B cell (primary cell): ENCODE results near the gene ZMIZ1. TPM values are rescaled to one million over a fixed set of nuclear protein-coding genes. Genes with fewer than 3 reads are reported as not detected.

Source experiments
- ATAC-seq: fragments of 200-7000 bp; cut with Tn5 transposase; one replicate; pipeline ENCODE4 v1.10.0; 2021; ENCODE audit warnings: low read depth, mild to moderate bottlenecking, moderate number of reproducible peaks, moderate library complexity
- CTCF ChIA-PET: fragments of 350-600 bp; sonication (Branson Sonifier 250); formaldehyde crosslinking; loops from one replicate; lab custom pipeline; 2021; ENCODE audit warnings: antibody characterized with exemption, inconsistent platforms; lab: Charles Lee
- POLR2A ChIA-PET: fragments of 350-600 bp; sonication (Branson Sonifier 250); formaldehyde crosslinking; loops from one replicate; lab custom pipeline; 2021; ENCODE audit warnings: antibody characterized with exemption; lab: Charles Lee
- DNase-seq: peaks from one replicate; pipeline ENCODE4 v3.0.0; 2013
- H2AFZ ChIP-seq: 2 replicates; pipeline ENCODE4 v1.6.1; 2012; ENCODE audit warnings: mild to moderate bottlenecking, low read depth, low read length; ENCODE audit not compliant: insufficient read depth, poor library complexity, severe bottlenecking
- H3K27ac ChIP-seq, 2 donors: 1 replicate in 1 of 2; 2 replicates in 1 of 2; pipeline ENCODE4 v1.5.1; 2012 to 2013; ENCODE audit warnings: low read length in 2 of 2, mild to moderate bottlenecking in 2 of 2, moderate library complexity in 1 of 2
- H3K27me3 ChIP-seq, 4 experiments: fragments of 200-600 bp in 1 of 4; sonication (generic) in 1 of 4; replicated peaks in 1 of 4; 1 replicate in 2 of 4; 2 replicates in 2 of 4; pipeline versions ENCODE4 v1.6.1 to v1.7.0; 2013 to 2016; ENCODE audit warnings: low read length in 3 of 4, mild to moderate bottlenecking in 2 of 4, mixed read lengths in 1 of 4, moderate library complexity in 1 of 4; ENCODE audit not compliant: insufficient read depth in 4 of 4, control insufficient read depth in 3 of 4; ENCODE audit errors: control extremely low read depth in 1 of 4
- H3K36me3 ChIP-seq, 2 experiments: replicated peaks in 1 of 2; 1 replicate in 1 of 2; 2 replicates in 1 of 2; pipeline versions ENCODE4 v1.6.1 to v1.7.1; 2013; ENCODE audit warnings: low read length in 1 of 2; ENCODE audit not compliant: insufficient read depth in 2 of 2, control insufficient read depth in 1 of 2; ENCODE audit errors: control extremely low read depth in 1 of 2, extremely low read depth in 1 of 2
- H3K4me1 ChIP-seq, 2 donors: fragments of 200-600 bp in 1 of 2; sonication (generic) in 1 of 2; 1 replicate in 1 of 2; 2 replicates in 1 of 2; pipeline versions ENCODE4 v1.5.1 to v1.6.1; 2013 to 2017; ENCODE audit warnings: low read length in 2 of 2; ENCODE audit not compliant: control insufficient read depth in 2 of 2, insufficient read depth in 2 of 2
- H3K4me2 ChIP-seq: replicated peaks from 2 replicates; pipeline ENCODE3; 2012; ENCODE audit warnings: mild to moderate bottlenecking, low read depth, low read length; ENCODE audit not compliant: poor library complexity, severe bottlenecking
- H3K4me3 ChIP-seq, 5 experiments: fragments of 200-600 bp in 1 of 5; sonication (generic) in 1 of 5; 1 replicate in 3 of 5; 2 replicates in 2 of 5; pipeline versions ENCODE4 v1.5.1 to v1.7.0; 2011 to 2016; ENCODE audit warnings: low read length in 4 of 5, mild to moderate bottlenecking in 4 of 5, low read depth in 2 of 5, control low read depth in 1 of 5, moderate library complexity in 1 of 5; ENCODE audit not compliant: insufficient read depth in 1 of 5; ENCODE audit errors: control extremely low read depth in 1 of 5, extremely low read depth in 1 of 5
- H3K79me2 ChIP-seq: fragments of 200-600 bp; sonication (generic); one replicate; pipeline ENCODE4 v1.6.0; 2016; ENCODE audit warnings: low read length; ENCODE audit not compliant: control insufficient read depth, insufficient read depth
- H3K9ac ChIP-seq: fragments of 200-600 bp; sonication (generic); 2 replicates; pipeline ENCODE4 v1.6.1; 2017; ENCODE audit warnings: mild to moderate bottlenecking, low read length, moderate library complexity
- H3K9me3 ChIP-seq, 3 donors: one replicate each; pipeline versions ENCODE4 v1.6.1 to v1.7.1; 2013; ENCODE audit warnings: low read length in 2 of 3; ENCODE audit not compliant: control insufficient read depth in 2 of 3, insufficient read depth in 1 of 3; ENCODE audit errors: control extremely low read depth in 1 of 3
- H4K20me1 ChIP-seq: 2 replicates; pipeline ENCODE4 v1.6.0; 2012; ENCODE audit warnings: mild to moderate bottlenecking, low read length; ENCODE audit not compliant: insufficient read depth, control insufficient read depth, poor library complexity, severe bottlenecking
- H3K27ac Mint-ChIP-seq: one replicate; pipeline ENCODE4 v1.8.0; 2021; ENCODE audit warnings: mixed read lengths
- H3K27me3 Mint-ChIP-seq: one replicate; pipeline ENCODE4 v1.8.0; 2021; ENCODE audit warnings: mixed read lengths
- H3K4me1 Mint-ChIP-seq: one replicate; pipeline ENCODE4 v1.8.0; 2021; ENCODE audit warnings: mixed read lengths
- H3K4me3 Mint-ChIP-seq: one replicate; pipeline ENCODE4 v1.8.0; 2021; ENCODE audit warnings: mixed read lengths
- H3K9me3 Mint-ChIP-seq: one replicate; pipeline ENCODE4 v1.8.0; 2022; ENCODE audit warnings: mixed read lengths; ENCODE audit not compliant: insufficient read depth
- CTCF ChIP-seq: fragments of 200-600 bp; IDR thresholded peaks from one replicate; pipeline ENCODE4 v1.8.0; 2022; ENCODE audit warnings: antibody characterized with exemption, mild to moderate bottlenecking
- EZH2 ChIP-seq: IDR thresholded peaks from 2 replicates; pipeline ENCODE4 v1.6.1; 2012; ENCODE audit warnings: borderline replicate concordance, low read depth, mild to moderate bottlenecking, moderate library complexity, low read length; ENCODE audit not compliant: insufficient read depth, poor library complexity, severe bottlenecking
- WGBS: methylation state at CpG from one replicate; pipeline ENCODE4 v1.1.5; 2013; ENCODE audit warnings: missing lambda C conversion rate; ENCODE audit not compliant: insufficient coverage; 5-methylcytosine and 5-hydroxymethylcytosine counted together
- intact Hi-C: fragments of 100-400 bp; cut with micrococcal nuclease; formaldehyde crosslinking; loops from one replicate; pipeline ENCODE4 v1.10.0; 2022
- polyA plus RNA-seq: library from polyadenylated mRNA; depleted of rRNA; stranded (reverse); fragments of >200 nt; gene quantifications from 2 replicates; pipeline ENCODE4 v1.2.3, GENCODE V29; 2012
- total RNA-seq, 2 donors: library from RNA; stranded (reverse); fragments of 120-200 nt in 1 of 2; gene quantifications; 1 replicate in 1 of 2; 2 replicates in 1 of 2; pipeline versions ENCODE4 v1.2.3 to v1.2.4, GENCODE V29; 2013 to 2022

ZMIZ1 gene
- total and polyA plus RNA-seq, 2 donors (not counting 1 experiment from before 2014, with no cell fraction given) = 14.3 to 64.9 TPM

- 42% methylated on average over 2 of the region's 7 CpGs for whole genome bisulfite sequencing
- H3K27me3 ChIP-seq = peaks cover 0 to 9% (median 0%) of the 10 kb centered on the region in 4 experiments
- Mint-ChIP-seq H3K27me3 (peaks cover 9% of the 10 kb centered on the region), H3K4me1 (peaks cover 9% of the 10 kb centered on the region), H3K27ac (no peak overlapping the region), H3K9me3 (no peaks in the 10 kb centered on the region), H3K4me3 (no peak overlapping the region)
- no peaks in the 10 kb centered on the region for H4K20me1 ChIP-seq
- TF ChIP-seq CTCF (no peak), EZH2 (no peak)
- CTCF ChIA-PET = no interaction called here
- no peak for DNase-seq
- H2AFZ ChIP-seq = no peak overlapping the region
- H3K36me3 ChIP-seq = no peaks in the 10 kb centered on the region
- no peak overlapping the region for H3K27ac ChIP-seq
- no peak for ATAC-seq
- no peak overlapping the region for H3K4me3 ChIP-seq
- H3K79me2 ChIP-seq = no peaks in the 10 kb centered on the region
- intact Hi-C loops = no loop called here
- H3K4me2 ChIP-seq = no peak overlapping the region
- H3K4me1 ChIP-seq = peaks cover 2 to 16% of the 10 kb centered on the region in 2 donors
- POLR2A ChIA-PET = no interaction called here
- H3K9me3 ChIP-seq = no peaks in the 10 kb centered on the region
- no peak overlapping the region for H3K9ac ChIP-seq
Measured at GRCh38 chr10:79179957-79180309, 111.2 kb downstream of the ZMIZ1 start.

- no peak overlapping the region for H3K4me2 ChIP-seq
- no peak overlapping the region for H2AFZ ChIP-seq
- no peak overlapping the region for H3K27ac ChIP-seq
- WGBS = 42% methylated on average over 10 of the region's 14 CpGs
- Mint-ChIP-seq H3K4me3 (no peak overlapping the region), H3K27ac (no peak overlapping the region), H3K9me3 (no peaks in the 10 kb centered on the region), H3K27me3 (peaks cover 15% of the 10 kb centered on the region), H3K4me1 (peaks cover 9% of the 10 kb centered on the region)
- POLR2A ChIA-PET = no interaction called here
- intact Hi-C loops = no loop called here
- H3K27me3 ChIP-seq = peaks cover 0 to 11% (median 0%) of the 10 kb centered on the region in 4 experiments
- CTCF ChIA-PET = no interaction called here
- no peak overlapping the region for H3K9ac ChIP-seq
- H3K79me2 ChIP-seq = no peaks in the 10 kb centered on the region
- H3K4me3 ChIP-seq = no peak overlapping the region
- DNase-seq = no peak
- TF ChIP-seq CTCF (no peak), EZH2 (no peak)
- peaks cover 2 to 16% of the 10 kb centered on the region in 2 donors for H3K4me1 ChIP-seq
- no peaks in the 10 kb centered on the region for H3K9me3 ChIP-seq
- no peaks in the 10 kb centered on the region for H3K36me3 ChIP-seq
- ATAC-seq = no peak
- no peaks in the 10 kb centered on the region for H4K20me1 ChIP-seq
Measured at GRCh38 chr10:79180414-79181221, 111.9 kb downstream of the ZMIZ1 start.
